Body of pancreas (tissue), 4 donors: ENCODE data around the gene FAM9A. TPM values are rescaled to one million over a fixed set of nuclear protein-coding genes. Genes with fewer than 3 reads are reported as not detected.
A peak's percentile ranks its signal among the peaks of the same experiment; 100 is the strongest.

Source experiments
- ATAC-seq: fragments of 150-250 bp; one replicate; pipeline ENCODE4 v1.9.1; 2016
- DNase-seq, 4 donors: peaks; one replicate each; pipeline ENCODE4 v3.0.0-alpha.2; 2019
- H3K27ac ChIP-seq, 4 donors: fragments of 200-600 bp; sonication (generic); 1 replicate in 3 of 4; 2 replicates in 1 of 4; pipeline versions ENCODE4 v1.5.1 to v1.6.1; 2016 to 2019; ENCODE audit warnings: mild to moderate bottlenecking in 1 of 4, mixed read lengths in 1 of 4, moderate library complexity in 1 of 4
- H3K27me3 ChIP-seq, 2 donors: fragments of 200-600 bp; sonication (generic); one replicate each; pipeline ENCODE4 v1.6.0; 2016; ENCODE audit warnings: mild to moderate bottlenecking in 1 of 2
- H3K36me3 ChIP-seq, 2 donors: fragments of 200-600 bp; sonication (generic); replicated peaks in 1 of 2; 2 replicates each; pipeline ENCODE4 v1.5.1; 2016; ENCODE audit warnings: low read depth in 2 of 2; ENCODE audit not compliant: insufficient read depth in 1 of 2
- H3K4me1 ChIP-seq: fragments of 200-600 bp; sonication (generic); one replicate; pipeline ENCODE4 v1.6.0; 2016
- H3K4me3 ChIP-seq, 2 donors: fragments of 200-600 bp; sonication (generic); 1 replicate in 1 of 2; 2 replicates in 1 of 2; pipeline ENCODE4 v1.5.1; 2016 to 2019
- H3K9me3 ChIP-seq, 3 donors: fragments of 200-600 bp; sonication (generic); 1 replicate in 2 of 3; 2 replicates in 1 of 3; pipeline ENCODE4 v1.5.1; 2016
- CTCF ChIP-seq, 7 experiments: fragments of 450-650 bp in 4 of 7; fragments of 200-600 bp in 3 of 7; sonication (generic) in 3 of 7; IDR thresholded peaks; one replicate each; pipeline ENCODE4 v1.5.1; 2016 to 2019; ENCODE audit warnings: antibody characterized with exemption in 7 of 7
- POLR2A ChIP-seq, 3 donors: fragments of 450-650 bp; IDR thresholded peaks; one replicate each; pipeline ENCODE4 v1.6.1; 2016; ENCODE audit warnings: antibody characterized with exemption in 3 of 3, mild to moderate bottlenecking in 2 of 3
- WGBS, 2 donors: methylation state at CpG; one replicate each; pipeline ENCODE4 v1.1.5; 2017; 5-methylcytosine and 5-hydroxymethylcytosine counted together
- intact Hi-C: fragments of 100-400 bp; cut with DNase I; formaldehyde crosslinking; loops from one replicate; pipeline ENCODE4 v1.15.1; 2023
- total RNA-seq, 2 donors: library from RNA; depleted of rRNA; stranded (reverse); fragments of >200 nt; gene quantifications; one replicate each; pipeline ENCODE4 v1.1.0, GENCODE V29; 2016

FAM9A gene
- total RNA-seq, 2 donors from 2014 or later, result not detected

- no peaks in the 10 kb centered on the region for H3K9me3 ChIP-seq
- intact Hi-C loops, result no loop called here
- H3K27me3 ChIP-seq, result no peaks in the 10 kb centered on the region
- H3K27ac ChIP-seq, result no peak overlapping the region
- H3K36me3 ChIP-seq, result no peaks in the 10 kb centered on the region
- no peaks in the 10 kb centered on the region for H3K4me1 ChIP-seq
- TF ChIP-seq CTCF (IDR thresholded peaks at IDR 0.05), result no peak
- TF ChIP-seq POLR2A (IDR thresholded peaks at IDR 0.05), result no peak
- WGBS, 2 donors, result 14 to 31% methylated on average over 3 of the region's 3 CpGs
- no peak for ATAC-seq
- no peak overlapping the region for H3K4me3 ChIP-seq
- DNase-seq, result no peak
Measured at GRCh38 chrX:8848441-8848840, 47.3 kb upstream of the FAM9A start.

GRCh38 chrX:8847360-8847759 is 46.2 kb upstream of the FAM9A start:
- Histone ChIP-seq H3K27me3 (no peaks in the 10 kb centered on the region), H3K27ac (no peak overlapping the region), H3K9me3 (no peaks in the 10 kb centered on the region), H3K4me1 (no peaks in the 10 kb centered on the region), H3K36me3 (no peaks in the 10 kb centered on the region), H3K4me3 (no peak overlapping the region)
- DNase-seq (no peak), ATAC-seq (no peak)
- WGBS, 2 donors, result 17 to 33% methylated on average over 1 of the region's 1 CpG
- intact Hi-C loops, result no loop called here
- TF ChIP-seq POLR2A (IDR thresholded peaks at IDR 0.05) (no peak), CTCF (IDR thresholded peaks at IDR 0.05) (no peak)

- TF ChIP-seq POLR2A (IDR thresholded peaks at IDR 0.05) (no peak), CTCF (IDR thresholded peaks at IDR 0.05) (no peak)
- no peak overlapping the region for H3K27ac ChIP-seq
- intact Hi-C loops, result no loop called here
- DNase-seq (no peak), ATAC-seq (no peak)
- no peaks in the 10 kb centered on the region for H3K9me3 ChIP-seq
- WGBS, 2 donors, result 40 to 49% methylated on average over 4 to 5 of the region's 5 CpGs
- no peak overlapping the region for H3K4me3 ChIP-seq
- H3K36me3 ChIP-seq, result no peaks in the 10 kb centered on the region
- no peaks in the 10 kb centered on the region for H3K27me3 ChIP-seq
- H3K4me1 ChIP-seq, result no peaks in the 10 kb centered on the region
Measured at GRCh38 chrX:8846266-8846665, 45.1 kb upstream of the FAM9A start.

- intact Hi-C loops, result no loop called here
- Histone ChIP-seq H3K4me1 (no peaks in the 10 kb centered on the region), H3K27me3 (no peaks in the 10 kb centered on the region), H3K9me3 (no peaks in the 10 kb centered on the region), H3K4me3 (no peak overlapping the region), H3K27ac (no peak overlapping the region), H3K36me3 (no peaks in the 10 kb centered on the region)
- no peak for TF ChIP-seq POLR2A (IDR thresholded peaks at IDR 0.05)
- no peak for TF ChIP-seq CTCF (IDR thresholded peaks at IDR 0.05)
- WGBS, 2 donors, result 82 to 88% methylated on average over 10 of the region's 10 CpGs
- no peak for DNase-seq
- ATAC-seq, result no peak
Measured at GRCh38 chrX:8845469-8845868, 44.3 kb upstream of the FAM9A start.

GRCh38 chrX:8845060-8845459 is 43.9 kb upstream of the FAM9A start:
- no peak for TF ChIP-seq CTCF (IDR thresholded peaks at IDR 0.05)
- TF ChIP-seq POLR2A (IDR thresholded peaks at IDR 0.05), result no peak
- peak in 1 of 4 donors; percentile 2 for DNase-seq

More at GRCh38 chrX:8845060-8845459, 43.9 kb upstream of the FAM9A start:
- Histone ChIP-seq H3K27ac (no peak overlapping the region), H3K4me1 (no peaks in the 10 kb centered on the region), H3K27me3 (no peaks in the 10 kb centered on the region), H3K9me3 (no peaks in the 10 kb centered on the region), H3K4me3 (no peak overlapping the region), H3K36me3 (no peaks in the 10 kb centered on the region)
- 78 to 80% methylated on average over 6 to 9 of the region's 11 CpGs for WGBS, 2 donors
- ATAC-seq, result no peak
- intact Hi-C loops, result no loop called here
